Placental pericyte (primary cell): ENCODE measurements around the gene NUP93. TPM values are rescaled to one million over a fixed set of nuclear protein-coding genes. Genes with fewer than 3 reads are reported as not detected.

Experiments used
- small RNA-seq: library from RNA; depleted of rRNA; stranded (forward); fragments of <200 nt; gene quantifications from one replicate; pipeline ENCODE3, GENCODE V24; 2012; ENCODE audit warnings: low replicate concordance
- total RNA-seq: library from RNA; depleted of rRNA; stranded (reverse); fragments of >200 nt; gene quantifications from 2 replicates; pipeline ENCODE4 v1.2.3, GENCODE V29; 2012

NUP93 gene
- 36.1 and 98.2 TPM in 2 replicates for total RNA-seq

GRCh38 chr16:56729735-56730662 is at the start of gene NUP93:
NUP93 (plus strand) TSS chr16:56730129; CDS start chr16:56748248, 18,119 bp downstream.

GRCh38 chr16:56681939-56682702 is 47.8 kb upstream of the NUP93 start, which contains the start of gene MT1X:
MT1X (plus strand) TSS chr16:56682470; CDS start chr16:56682541, 71 bp downstream.

GRCh38 chr16:56864960-56865359 is 135.0 kb downstream of the NUP93 start, which contains the start of gene SLC12A3:
SLC12A3 (plus strand) TSS chr16:56865207; CDS start chr16:56865236, 29 bp downstream.

Small RNA genes within 50 kb of the gene (small RNA-seq; reads per million reads assigned to genes)
- gene MIR138-2, result 12.1 reads per million, percentile 95 among the genes with 10 or more reads in this experiment

Other genes starting within 250 kb of the NUP93 start
- 36.1 and 40.0 TPM in 2 replicates for gene BBS2, start 210.1 kb upstream of the NUP93 start, total RNA-seq
- not detected in 2 replicates for gene MT4, start 165.1 kb upstream of the NUP93 start, total RNA-seq
- not detected in 2 replicates for gene MT3, start 140.6 kb upstream of the NUP93 start, total RNA-seq
- 68.9 and 179 TPM in 2 replicates for gene MT2A, start 121.5 kb upstream of the NUP93 start, total RNA-seq
- 90.4 and 152 TPM in 2 replicates for gene MT1E, start 104.3 kb upstream of the NUP93 start, total RNA-seq
- gene MT1M, start 97.5 kb upstream of the NUP93 start, total RNA-seq, result 0.88 and 1.1 TPM in 2 replicates
- not detected in 2 replicates for gene MT1A, start 91.5 kb upstream of the NUP93 start, total RNA-seq
- not detected in 2 replicates for gene MT1B, start 78.2 kb upstream of the NUP93 start, total RNA-seq
- not detected in 2 replicates for gene MT1F, start 72.2 kb upstream of the NUP93 start, total RNA-seq
- gene MT1G, start 62.1 kb upstream of the NUP93 start, total RNA-seq, result not detected in 2 replicates
- not detected in 2 replicates for gene MT1H, start 60.3 kb upstream of the NUP93 start, total RNA-seq
- gene MT1X, start 47.7 kb upstream of the NUP93 start, total RNA-seq, result 26.0 and 38.7 TPM in 2 replicates
- not detected in 2 replicates for gene SLC12A3, start 135.1 kb downstream of the NUP93 start, total RNA-seq
- gene HERPUD1, start 202.0 kb downstream of the NUP93 start, total RNA-seq, result 90.5 and 646 TPM in 2 replicates
- under 0.01 TPM in 1 of 2 replicates, not detected in the other for gene CETP, start 231.8 kb downstream of the NUP93 start, total RNA-seq